ENCODE measurements around the gene NPR2.

The NPR2 gene

GRCh38 chr9:35767458-35767857, 23.9 kb upstream of the NPR2 start:
- no peaks in the 10 kb centered on the region for H4K20me1 ChIP-seq
- H3K4me1 ChIP-seq = peaks cover 0 to 5% (median 0%) of the 10 kb centered on the region in 10 experiments; a peak in 1 of 20 replicates
- no peak overlapping the region for H3K4me3 ChIP-seq
- H3K9ac ChIP-seq = no peak overlapping the region
- H3K9me3 ChIP-seq (replicated peaks in 1 of 11) = 0 out of 22 replicates have a peak, but pooled peaks cover 0 to 4% (median 0%) of the 10 kb centered on the region in 11 experiments
- H3K27me3 ChIP-seq = no peaks in the 10 kb centered on the region
- no peak overlapping the region for H3K27ac ChIP-seq
- TF ChIP-seq Cebpa-rat (IDR thresholded peaks at IDR 0.05) = no peak
- H3K4me2 ChIP-seq = no peak overlapping the region
- no peaks in the 10 kb centered on the region for H3K36me3 ChIP-seq

GRCh38 chr9:35769763-35770162, 21.6 kb upstream of the NPR2 start:
- no peak for TF ChIP-seq Cebpa-rat (IDR thresholded peaks at IDR 0.05)
- no peaks in the 10 kb centered on the region for H3K36me3 ChIP-seq
- H3K27ac ChIP-seq = no peak overlapping the region
- H3K4me1 ChIP-seq = peaks cover 0 to under 1% (median 0%) of the 10 kb centered on the region in 10 experiments; a peak in 2 of 20 replicates
- no peaks in the 10 kb centered on the region for H4K20me1 ChIP-seq
- H3K27me3 ChIP-seq = no peaks in the 10 kb centered on the region
- H3K4me3 ChIP-seq = no peak overlapping the region
- no peak overlapping the region for H3K9ac ChIP-seq
- no peak overlapping the region for H3K4me2 ChIP-seq
- no peaks in the 10 kb centered on the region for H3K9me3 ChIP-seq (replicated peaks in 1 of 11)

- no peak for TF ChIP-seq Cebpa-rat (IDR thresholded peaks at IDR 0.05)
- peaks cover 8 to 14% (median 12%) of the 10 kb centered on the region in 10 experiments for H3K4me1 ChIP-seq
- no peak overlapping the region for H3K4me3 ChIP-seq
- no peaks in the 10 kb centered on the region for H3K36me3 ChIP-seq
- no peaks in the 10 kb centered on the region for H4K20me1 ChIP-seq
- no peak overlapping the region for H3K9ac ChIP-seq
- H3K27me3 ChIP-seq = no peaks in the 10 kb centered on the region
- no peak overlapping the region for H3K27ac ChIP-seq
- no peaks in the 10 kb centered on the region for H3K9me3 ChIP-seq (replicated peaks in 1 of 11)
- no peak overlapping the region for H3K4me2 ChIP-seq
Measured at GRCh38 chr9:35771075-35771433, 20.3 kb upstream of the NPR2 start.

GRCh38 chr9:35771534-35771933, 19.9 kb upstream of the NPR2 start:
- no peak overlapping the region for H3K4me3 ChIP-seq
- H3K27ac ChIP-seq = no peak overlapping the region
- H3K36me3 ChIP-seq = no peaks in the 10 kb centered on the region
- no peak overlapping the region for H3K9ac ChIP-seq
- no peaks in the 10 kb centered on the region for H3K27me3 ChIP-seq
- peaks cover 13 to 18% (median 17%) of the 10 kb centered on the region in 10 experiments for H3K4me1 ChIP-seq
- H3K9me3 ChIP-seq (replicated peaks in 1 of 11) = no peaks in the 10 kb centered on the region
- TF ChIP-seq Cebpa-rat (IDR thresholded peaks at IDR 0.05) = no peak
- no peak overlapping the region for H3K4me2 ChIP-seq
- no peaks in the 10 kb centered on the region for H4K20me1 ChIP-seq

- 0 out of 22 replicates have a peak, but pooled peaks of 1 of the 11 experiments have one; percentile 26 for TF ChIP-seq Cebpa-rat (IDR thresholded peaks at IDR 0.05)
- Histone ChIP-seq H3K9me3 (replicated peaks in 1 of 11) (no peaks in the 10 kb centered on the region), H3K4me1 (peaks cover 13 to 19% (median 17%) of the 10 kb centered on the region in 10 experiments), H3K36me3 (no peaks in the 10 kb centered on the region), H3K9ac (no peak overlapping the region), H3K27me3 (no peaks in the 10 kb centered on the region), H3K4me3 (no peak overlapping the region), H3K4me2 (no peak overlapping the region), H4K20me1 (no peaks in the 10 kb centered on the region), H3K27ac (no peak overlapping the region)
Measured at GRCh38 chr9:35771943-35772342, 19.4 kb upstream of the NPR2 start.

GRCh38 chr9:35774907-35775635, 16.3 kb upstream of the NPR2 start:
- no peak overlapping the region for H3K9ac ChIP-seq
- peaks cover 13 to 19% (median 17%) of the 10 kb centered on the region in 10 experiments for H3K4me1 ChIP-seq
- no peaks in the 10 kb centered on the region for H3K36me3 ChIP-seq
- H3K9me3 ChIP-seq (replicated peaks in 1 of 11) = no peaks in the 10 kb centered on the region
- no peak for TF ChIP-seq Cebpa-rat (IDR thresholded peaks at IDR 0.05)
- H3K27me3 ChIP-seq = no peaks in the 10 kb centered on the region
- no peak overlapping the region for H3K4me3 ChIP-seq
- H3K4me2 ChIP-seq = peak overlapping the region; percentile 23 to 64 (median 41); a peak in 21 of 22 replicates
- H4K20me1 ChIP-seq = no peaks in the 10 kb centered on the region
- peak overlapping the region in 4 of 11 experiments; percentile 3 to 33 (median 25); a peak in 3 of 22 replicates for H3K27ac ChIP-seq

GRCh38 chr9:35776018-35776417, 15.4 kb upstream of the NPR2 start:
- Histone ChIP-seq H3K9ac (no peak overlapping the region), H3K36me3 (no peaks in the 10 kb centered on the region), H3K9me3 (replicated peaks in 1 of 11) (no peaks in the 10 kb centered on the region), H3K27me3 (no peaks in the 10 kb centered on the region), H3K4me1 (peaks cover 13 to 19% (median 17%) of the 10 kb centered on the region in 10 experiments), H4K20me1 (no peaks in the 10 kb centered on the region), H3K4me3 (no peak overlapping the region), H3K27ac (peak overlapping the region in 1 of 11 experiments; percentile 31; a peak in 1 of 22 replicates), H3K4me2 (peak overlapping the region; percentile 23 to 64 (median 50))
- no peak for TF ChIP-seq Cebpa-rat (IDR thresholded peaks at IDR 0.05)

GRCh38 chr9:35778496-35778895, 12.9 kb upstream of the NPR2 start:
- H3K4me2 ChIP-seq = no peak overlapping the region
- no peaks in the 10 kb centered on the region for H3K27me3 ChIP-seq
- H3K27ac ChIP-seq = no peak overlapping the region
- H3K36me3 ChIP-seq = 0 out of 22 replicates have a peak, but pooled peaks cover 0 to 3% (median 0%) of the 10 kb centered on the region in 11 experiments
- TF ChIP-seq Cebpa-rat (IDR thresholded peaks at IDR 0.05) = no peak
- peaks cover 13 to 19% (median 17%) of the 10 kb centered on the region in 10 experiments for H3K4me1 ChIP-seq
- H3K9ac ChIP-seq = no peak overlapping the region
- H3K9me3 ChIP-seq (replicated peaks in 1 of 11) = no peaks in the 10 kb centered on the region
- H4K20me1 ChIP-seq = no peaks in the 10 kb centered on the region
- H3K4me3 ChIP-seq = no peak overlapping the region

GRCh38 chr9:35781066-35781465, 10.3 kb upstream of the NPR2 start:
- no peak overlapping the region for H3K4me3 ChIP-seq
- H3K9ac ChIP-seq = no peak overlapping the region
- peaks cover 4 to 8% (median 5%) of the 10 kb centered on the region in 10 experiments for H3K4me1 ChIP-seq
- no peaks in the 10 kb centered on the region for H4K20me1 ChIP-seq
- H3K27ac ChIP-seq = no peak overlapping the region
- TF ChIP-seq Cebpa-rat (IDR thresholded peaks at IDR 0.05) = no peak
- 0 out of 22 replicates have a peak, but pooled peaks cover 0 to 4% (median 0%) of the 10 kb centered on the region in 11 experiments for H3K36me3 ChIP-seq
- H3K9me3 ChIP-seq (replicated peaks in 1 of 11) = no peaks in the 10 kb centered on the region
- H3K27me3 ChIP-seq = no peaks in the 10 kb centered on the region
- no peak overlapping the region for H3K4me2 ChIP-seq

GRCh38 chr9:35783418-35783817, 8.0 kb upstream of the NPR2 start:
- no peaks in the 10 kb centered on the region for H3K9me3 ChIP-seq (replicated peaks in 1 of 11)
- H3K27ac ChIP-seq = no peak overlapping the region
- H3K4me2 ChIP-seq = no peak overlapping the region
- 0 out of 22 replicates have a peak, but pooled peaks cover 0 to 4% (median 0%) of the 10 kb centered on the region in 11 experiments for H3K36me3 ChIP-seq
- H3K4me1 ChIP-seq = peaks cover 0 to 9% (median 8%) of the 10 kb centered on the region in 10 experiments; a peak in 11 of 20 replicates
- no peak overlapping the region for H3K9ac ChIP-seq
- no peaks in the 10 kb centered on the region for H3K27me3 ChIP-seq
- no peaks in the 10 kb centered on the region for H4K20me1 ChIP-seq
- TF ChIP-seq Cebpa-rat (IDR thresholded peaks at IDR 0.05) = no peak
- H3K4me3 ChIP-seq = no peak overlapping the region
